Activated CD4-positive, alpha-beta T cell treated with anti-CD3 and anti-CD28 coated beads, Interleukin-2, amount 10 ng/mL, durations not matched to agents 24 days and 14 days (primary cell): ENCODE measurements around the gene ZNF440. TPM values are rescaled to one million over a fixed set of nuclear protein-coding genes. Genes with fewer than 3 reads are reported as not detected.
"Not testable (repeated sequence)": the region's sequence is repeated elsewhere in the genome, so short reads cannot be mapped to it uniquely, and the experiment has no call there.

ENCODE experiments used
- DNase-seq: peaks from one replicate; pipeline ENCODE4 v3.0.0; 2022
- H3K27ac Mint-ChIP-seq: one replicate; pipeline ENCODE4 v1.8.0; 2022; ENCODE audit warnings: mild to moderate bottlenecking, mixed read lengths
- H3K27me3 Mint-ChIP-seq: one replicate; pipeline ENCODE4 v1.8.0; 2022; ENCODE audit warnings: mixed read lengths
- H3K36me3 Mint-ChIP-seq: one replicate; pipeline ENCODE4 v1.8.0; 2022; ENCODE audit warnings: low read depth, mild to moderate bottlenecking, mixed read lengths
- H3K4me1 Mint-ChIP-seq: one replicate; pipeline ENCODE4 v1.8.0; 2021; ENCODE audit warnings: mixed read lengths
- H3K4me3 Mint-ChIP-seq: one replicate; pipeline ENCODE4 v1.8.0; 2022; ENCODE audit warnings: mild to moderate bottlenecking, moderate library complexity, mixed read lengths
- H3K9me3 Mint-ChIP-seq: one replicate; pipeline ENCODE4 v1.8.0; 2021; ENCODE audit warnings: mixed read lengths
- intact Hi-C: fragments of 100-400 bp; cut with micrococcal nuclease; formaldehyde crosslinking; loops from one replicate; pipeline ENCODE4 v1.15.1; 2023
- total RNA-seq: library from RNA; stranded (reverse); gene quantifications from 2 replicates; pipeline ENCODE4 v1.2.3, GENCODE V29; 2022

ZNF440 gene
- total RNA-seq: 7.4 and 10.5 TPM in 2 replicates

DNA sequence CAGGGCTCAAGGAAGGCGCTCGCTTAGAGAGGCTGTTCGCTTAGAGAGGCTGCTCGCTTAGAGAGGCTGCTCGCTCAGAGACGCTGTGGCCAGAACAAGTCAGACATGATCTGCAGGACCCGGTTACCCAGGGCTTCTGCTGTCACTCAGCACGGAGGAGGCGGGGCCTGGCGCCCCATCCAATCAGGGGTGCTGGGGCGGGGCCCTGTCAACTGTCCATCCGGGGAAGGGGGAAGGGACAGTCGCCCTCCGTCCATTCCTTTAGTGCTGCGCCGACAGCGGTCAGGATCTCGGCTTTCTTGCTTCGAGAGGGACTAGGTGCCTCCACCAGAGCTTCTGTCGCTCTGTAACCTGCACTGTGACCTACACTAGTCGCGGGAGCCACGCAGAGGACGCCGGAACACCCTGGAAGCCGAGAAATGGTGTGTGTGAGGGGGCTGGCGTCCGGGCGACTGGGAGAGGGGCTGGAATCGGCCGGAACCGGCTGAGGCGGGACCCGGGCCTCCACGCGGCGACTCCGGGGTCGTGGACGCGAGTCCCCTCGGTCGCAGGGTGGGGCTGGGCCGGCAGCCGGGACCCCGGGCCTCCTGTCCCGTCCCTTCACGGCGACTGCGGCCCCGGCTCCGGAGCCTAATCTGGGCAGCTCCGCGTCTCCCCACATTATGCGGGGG lies at the start of gene ZNF440:
TSS of gene ZNF440 (plus strand) at position 245 of the 671 bp plus-strand sequence. CDS start at position 420, 175 bp downstream.
- intact Hi-C loops: loop anchor here (5.0 kb wide), 3 partner anchors 47 to 173 kb away; partner anchors contain the start of gene ZNF441
- Mint-ChIP-seq H3K27me3 (no peaks in the 10 kb centered on the region), H3K4me1 (peaks cover 9% of the 10 kb centered on the region), H3K36me3 (peaks cover 30% of the 10 kb centered on the region), H3K9me3 (peaks cover 11% of the 10 kb centered on the region), H3K4me3 (peak within 1 kb of the TSS; percentile 93), H3K27ac (peak within 1 kb of the TSS; percentile 78)
- peak; percentile 97 for DNase-seq

DNA sequence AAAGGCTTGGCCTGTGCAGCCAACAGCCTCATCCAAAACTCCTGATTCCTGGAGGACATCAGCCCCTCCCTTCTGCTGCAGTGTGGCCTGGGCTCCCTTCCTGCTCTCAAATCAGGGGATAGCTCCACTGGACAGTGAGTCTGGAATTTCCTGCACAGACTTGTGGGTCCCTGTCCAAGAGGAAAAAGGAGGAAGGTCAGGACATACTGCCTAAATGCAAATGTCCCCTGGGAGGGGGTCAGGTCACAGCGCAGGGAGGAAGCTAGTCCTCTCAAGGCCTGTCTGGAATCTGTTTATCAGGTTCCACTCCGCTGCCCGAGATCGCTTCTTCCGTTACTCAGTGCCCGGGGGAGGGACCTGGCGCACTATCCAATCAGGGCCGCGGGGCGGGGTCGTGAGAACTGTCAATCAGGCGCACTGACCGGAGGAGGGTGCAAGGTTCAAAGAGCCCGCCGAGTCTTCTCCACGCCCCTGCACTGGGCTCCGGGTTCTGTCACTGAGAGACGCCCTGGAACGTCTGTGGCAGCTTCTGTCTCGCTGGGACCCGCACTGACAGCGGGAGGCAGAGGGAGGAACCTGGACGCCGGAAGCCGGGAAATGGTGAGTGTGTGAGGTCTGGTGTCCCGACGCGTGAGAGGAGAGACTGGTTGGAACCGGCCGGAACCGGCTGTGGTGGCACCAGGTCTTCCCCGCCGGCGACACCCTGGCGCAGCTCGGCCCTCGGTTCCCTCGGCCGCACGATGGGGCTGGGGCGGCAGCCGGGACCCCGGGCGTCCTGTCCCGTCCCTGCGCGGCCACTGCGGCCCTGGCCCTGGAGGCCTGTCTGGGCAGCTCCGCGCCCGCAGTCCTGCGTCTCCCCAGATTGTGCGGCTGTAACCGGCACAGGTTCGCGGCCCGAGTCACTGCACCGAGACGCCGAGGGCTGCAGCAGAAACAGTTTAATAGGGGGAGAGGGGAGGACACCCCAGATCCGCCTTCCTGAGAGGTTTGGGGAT lies 47.2 kb upstream of the ZNF440 start, which contains the start of gene ZNF441:
TSS of gene ZNF441 (plus strand) at position 404 of the 995 bp plus-strand sequence. CDS start at position 598, 194 bp downstream.
- Mint-ChIP-seq H3K4me3 (peak within 1 kb of the TSS; percentile 97), H3K27me3 (no peaks in the 10 kb centered on the region), H3K9me3 (peaks cover 44% of the 10 kb centered on the region), H3K4me1 (peaks cover 15% of the 10 kb centered on the region), H3K36me3 (peaks cover 27% of the 10 kb centered on the region), H3K27ac (peak within 1 kb of the TSS; percentile 96)
- intact Hi-C loops: loop anchor here (1.0 to 5.0 kb wide), 2 partner anchors 28 to 45 kb away; partner anchors contain the start of gene ZNF440
- peak; percentile 97 for DNase-seq

DNA sequence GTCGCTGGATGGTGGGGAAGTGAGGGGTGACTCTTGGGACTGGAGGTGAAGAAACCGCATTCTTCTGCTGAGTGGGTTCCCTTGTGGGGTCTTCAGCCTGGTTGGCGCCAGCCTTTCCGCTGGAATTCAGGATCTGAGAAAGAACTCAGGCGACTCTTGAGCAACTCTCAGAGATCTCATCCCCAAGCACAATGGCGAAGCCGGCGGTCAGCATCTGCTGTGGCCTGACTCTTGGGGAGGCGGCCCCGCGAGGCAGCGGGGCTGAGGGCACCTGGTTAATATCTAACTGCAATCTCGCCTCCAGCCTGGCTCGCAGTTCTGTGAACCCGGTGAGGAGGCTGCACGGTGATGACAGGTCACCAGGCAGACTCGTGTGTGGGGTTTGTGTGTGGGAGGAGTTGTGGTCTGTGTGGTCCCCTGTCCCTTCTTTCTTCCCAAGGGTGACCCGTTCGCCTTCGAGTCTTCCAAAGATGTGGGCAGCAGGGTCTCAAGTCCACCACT lies 46.4 kb upstream of the ZNF440 start:
- H3K36me3 Mint-ChIP-seq: peaks cover 32% of the 10 kb centered on the region
- peaks cover 15% of the 10 kb centered on the region for H3K4me1 Mint-ChIP-seq
- peak; percentile 65 for DNase-seq
- H3K9me3 Mint-ChIP-seq: peaks cover 38% of the 10 kb centered on the region
- H3K27ac Mint-ChIP-seq: peak overlapping the region; percentile 82
- H3K27me3 Mint-ChIP-seq: no peaks in the 10 kb centered on the region
- intact Hi-C loops: loop anchor here (1.0 to 5.0 kb wide), 2 partner anchors 28 to 45 kb away; partner anchors contain the start of gene ZNF440
- H3K4me3 Mint-ChIP-seq: peak overlapping the region; percentile 97

DNA sequence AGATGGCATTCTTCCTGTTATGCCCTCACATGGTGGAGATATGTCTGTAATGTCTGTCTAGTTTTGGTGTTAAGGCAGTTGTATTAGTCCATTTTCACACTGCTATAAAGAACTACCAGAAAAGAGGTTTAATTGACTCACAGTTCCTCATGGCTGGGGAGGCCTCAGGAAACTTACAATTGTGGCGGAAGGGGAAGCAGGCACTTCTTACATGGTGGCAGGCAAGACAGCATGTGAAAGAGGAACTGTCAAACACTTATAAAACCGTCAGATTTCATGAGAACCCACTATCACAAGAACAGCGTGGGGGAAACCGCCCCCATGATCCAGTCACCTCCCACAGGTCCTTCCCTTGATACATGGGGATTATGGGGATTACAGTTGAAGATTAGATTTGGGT lies 44.1 kb upstream of the ZNF440 start:
- H3K4me1 Mint-ChIP-seq: peaks cover 15% of the 10 kb centered on the region
- H3K27ac Mint-ChIP-seq: no peak overlapping the region
- no peaks in the 10 kb centered on the region for H3K27me3 Mint-ChIP-seq
- no peak for DNase-seq
- peaks cover 32% of the 10 kb centered on the region for H3K36me3 Mint-ChIP-seq
- H3K4me3 Mint-ChIP-seq: no peak overlapping the region
- intact Hi-C loops: loop anchor here (5.0 kb wide), 1 partner anchor 42 kb away; the partner anchor contains the start of gene ZNF440
- peaks cover 19% of the 10 kb centered on the region for H3K9me3 Mint-ChIP-seq

DNA sequence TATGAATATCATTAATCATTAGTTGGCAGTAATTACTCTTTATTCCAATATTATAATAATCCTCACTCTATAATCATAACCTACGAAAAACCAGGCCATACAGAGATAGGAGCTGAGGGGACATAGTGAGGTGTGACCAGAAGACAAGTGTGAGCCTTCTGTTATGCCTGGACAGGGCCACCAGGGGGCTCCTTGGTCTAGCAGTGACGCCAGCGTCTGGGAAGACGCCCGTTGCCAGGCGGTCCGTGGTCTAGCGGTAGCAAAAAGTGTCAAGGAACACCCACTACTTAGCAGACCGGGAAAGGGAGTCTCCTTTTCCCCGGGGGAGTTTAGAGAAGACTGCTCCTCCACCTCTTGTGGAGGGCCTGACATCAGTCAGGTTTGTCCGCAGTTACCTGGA lies 42.6 kb upstream of the ZNF440 start:
- intact Hi-C loops, H3K27me3 Mint-ChIP-seq: not testable (repeated sequence)
- H3K4me1 Mint-ChIP-seq: peaks cover 13% of the 10 kb centered on the region

DNA sequence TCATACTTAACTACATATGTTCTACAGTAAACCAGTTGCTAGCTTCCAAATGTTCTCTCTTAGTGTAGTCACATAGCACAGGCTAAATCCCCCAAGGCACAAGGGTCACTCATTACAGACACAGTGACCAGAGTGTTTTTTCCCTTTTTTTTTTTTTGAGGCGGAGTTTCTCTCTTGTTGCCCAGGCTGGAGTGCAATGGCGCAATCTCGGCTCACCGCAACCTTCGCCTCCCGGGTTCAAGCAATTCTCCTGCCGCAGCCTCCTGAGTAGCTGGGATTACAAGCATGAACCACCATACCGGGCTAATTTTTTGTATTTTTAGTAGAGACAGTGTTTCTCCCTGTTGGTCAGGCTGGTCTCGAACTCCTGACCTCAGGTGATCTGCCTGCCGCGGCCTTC lies 37.4 kb upstream of the ZNF440 start:
- H3K4me1 Mint-ChIP-seq, H3K27ac Mint-ChIP-seq, H3K27me3 Mint-ChIP-seq, intact Hi-C loops, H3K4me3 Mint-ChIP-seq, DNase-seq: not testable (repeated sequence)
- Mint-ChIP-seq H3K36me3 (peaks cover 58% of the 10 kb centered on the region), H3K9me3 (peaks cover 27% of the 10 kb centered on the region)

More for the DNA sequence above, 42.6 kb upstream of the ZNF440 start:
- Mint-ChIP-seq H3K36me3 (peaks cover 36% of the 10 kb centered on the region), H3K9me3 (peaks cover 19% of the 10 kb centered on the region)
- not testable (repeated sequence) for H3K27ac Mint-ChIP-seq, H3K4me3 Mint-ChIP-seq, DNase-seq

DNA sequence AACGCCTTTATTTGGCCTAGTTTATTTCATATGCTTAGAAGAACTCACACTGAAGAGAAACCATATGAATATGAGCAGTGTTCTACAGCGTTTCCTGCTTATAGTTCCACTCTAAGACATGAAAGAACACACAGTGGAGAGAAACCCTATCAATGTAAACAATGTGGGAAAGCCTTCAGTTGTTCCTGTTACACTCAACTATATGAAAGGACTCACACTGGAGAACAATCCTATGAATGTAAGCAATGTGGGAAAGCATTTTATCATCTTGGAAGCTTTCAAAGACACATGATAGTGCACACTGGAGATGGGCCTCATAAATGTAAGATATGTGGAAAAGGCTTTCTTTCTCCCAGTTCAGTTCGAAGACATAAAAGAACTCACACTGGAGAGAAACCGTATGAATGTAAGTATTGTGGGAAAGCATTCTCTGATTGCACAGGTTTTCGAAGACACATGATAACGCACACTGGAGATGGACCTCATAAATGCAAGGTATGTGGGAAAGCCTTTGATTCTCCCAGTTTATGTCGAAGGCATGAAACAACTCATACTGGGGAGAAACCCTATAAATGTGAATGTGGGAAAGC lies 33.5 kb upstream of the ZNF440 start:
- peaks cover 39% of the 10 kb centered on the region for H3K9me3 Mint-ChIP-seq

DNA sequence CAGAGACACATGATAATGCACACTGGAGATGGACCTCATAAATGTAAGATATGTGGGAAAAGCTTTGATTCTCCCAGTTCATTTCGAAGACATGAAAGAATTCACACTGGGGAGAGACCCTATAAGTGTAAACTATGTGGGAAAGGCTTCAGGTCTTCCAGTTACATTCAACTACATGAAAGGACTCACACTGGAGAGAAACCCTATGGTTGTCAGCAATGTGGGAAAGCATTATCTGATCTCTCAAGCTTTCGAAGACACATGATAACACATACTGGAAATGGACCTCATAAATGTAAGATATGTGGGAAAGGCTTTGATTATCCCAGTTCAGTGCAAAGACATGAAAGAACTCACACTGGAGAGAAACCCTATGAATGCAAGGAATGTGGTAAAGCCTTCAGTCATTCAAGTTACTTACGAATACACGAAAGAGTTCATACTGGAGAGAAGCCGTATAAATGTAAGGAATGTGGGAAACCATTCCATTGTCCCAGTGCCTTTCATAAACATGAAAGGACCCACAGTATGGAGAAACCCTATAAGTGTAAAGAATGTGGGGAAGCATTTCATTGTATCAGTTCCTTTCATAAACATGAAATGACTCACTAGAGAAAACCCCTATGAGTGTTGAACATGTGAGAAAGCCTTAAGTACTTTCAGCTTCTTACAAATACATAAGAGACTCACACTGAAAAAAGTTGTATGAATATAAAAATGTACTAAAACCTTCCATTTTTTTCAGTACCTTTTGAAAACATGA lies 32.6 kb upstream of the ZNF440 start:
- DNase-seq: no peak
- no peak overlapping the region for H3K27ac Mint-ChIP-seq
- H3K27me3 Mint-ChIP-seq: no peaks in the 10 kb centered on the region
- H3K4me3 Mint-ChIP-seq: no peak overlapping the region
- intact Hi-C loops: no loop called here
- peaks cover 69% of the 10 kb centered on the region for H3K36me3 Mint-ChIP-seq
- H3K4me1 Mint-ChIP-seq: no peaks in the 10 kb centered on the region
- peaks cover 37% of the 10 kb centered on the region for H3K9me3 Mint-ChIP-seq

More for the DNA sequence above, 33.5 kb upstream of the ZNF440 start:
- DNase-seq: no peak
- H3K4me3 Mint-ChIP-seq: no peak overlapping the region
- intact Hi-C loops: no loop called here
- H3K27me3 Mint-ChIP-seq: no peaks in the 10 kb centered on the region
- H3K27ac Mint-ChIP-seq: no peak overlapping the region
- H3K4me1 Mint-ChIP-seq: no peaks in the 10 kb centered on the region
- peaks cover 71% of the 10 kb centered on the region for H3K36me3 Mint-ChIP-seq

DNA sequence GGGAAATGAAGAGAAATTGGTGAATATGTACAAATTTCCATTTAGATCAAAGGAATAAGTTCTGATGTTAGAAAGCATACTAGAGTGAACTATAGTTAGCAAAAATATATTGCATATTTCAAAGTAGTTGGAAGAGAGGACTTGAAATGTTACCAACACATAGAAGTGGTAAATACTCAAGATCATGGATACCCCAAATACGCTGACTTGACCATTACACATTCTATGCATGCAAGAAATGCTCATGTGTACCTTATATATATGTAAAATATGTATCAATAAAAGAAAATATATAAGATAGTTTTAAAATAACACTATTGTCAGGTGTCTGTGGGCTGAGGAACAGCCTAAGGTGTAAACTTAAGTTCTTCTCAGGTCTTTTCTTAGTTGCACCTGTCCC lies 30.3 kb upstream of the ZNF440 start:
- H3K27ac Mint-ChIP-seq: no peak overlapping the region
- intact Hi-C loops: no loop called here
- DNase-seq: no peak
- H3K9me3 Mint-ChIP-seq: peaks cover 35% of the 10 kb centered on the region
- no peak overlapping the region for H3K4me3 Mint-ChIP-seq
- H3K27me3 Mint-ChIP-seq: no peaks in the 10 kb centered on the region
- peaks cover 50% of the 10 kb centered on the region for H3K36me3 Mint-ChIP-seq
- no peaks in the 10 kb centered on the region for H3K4me1 Mint-ChIP-seq

DNA sequence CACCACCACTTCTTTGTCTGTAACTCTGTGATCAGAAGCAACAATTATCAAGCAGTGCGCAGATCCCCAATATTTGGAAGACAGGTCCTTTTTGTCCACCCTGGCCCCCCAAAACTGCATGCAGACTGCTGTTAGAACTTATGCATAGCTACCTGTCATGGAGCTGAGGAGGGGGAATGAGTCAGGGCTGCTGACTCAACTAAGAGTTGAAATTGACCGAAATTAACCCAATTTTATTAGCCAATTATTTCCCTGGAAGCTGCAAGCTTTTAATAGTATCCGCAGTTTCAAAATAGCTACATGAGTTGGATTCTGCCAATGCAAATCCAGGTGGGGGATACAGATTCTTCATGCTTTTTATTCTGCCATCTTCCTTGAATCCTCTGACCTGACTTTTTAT lies 29.7 kb upstream of the ZNF440 start:
- DNase-seq: no peak
- Mint-ChIP-seq H3K27ac (no peak overlapping the region), H3K36me3 (peaks cover 44% of the 10 kb centered on the region), H3K9me3 (peaks cover 35% of the 10 kb centered on the region), H3K27me3 (no peaks in the 10 kb centered on the region), H3K4me1 (no peaks in the 10 kb centered on the region), H3K4me3 (no peak overlapping the region)
- intact Hi-C loops: no loop called here

DNA sequence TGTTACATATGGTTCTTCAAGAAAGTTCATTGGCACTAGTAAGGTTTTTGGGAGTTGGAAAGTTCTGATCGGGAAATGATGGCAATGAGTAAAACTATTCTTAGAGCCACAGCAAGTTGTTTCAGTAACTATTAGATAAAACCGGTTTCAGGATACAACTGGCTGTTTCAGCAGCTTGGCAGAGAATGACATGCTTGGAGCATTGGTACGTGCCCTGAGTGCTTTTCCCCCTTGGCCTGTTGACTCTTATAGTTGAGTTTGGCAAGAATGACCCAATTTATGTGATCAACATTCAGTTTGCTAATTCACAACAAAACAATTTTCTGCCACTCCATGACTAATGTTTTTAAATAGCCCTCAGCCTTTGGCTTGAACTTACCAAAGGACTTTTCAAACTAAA lies 26.5 kb upstream of the ZNF440 start:
- Mint-ChIP-seq H3K4me3 (no peak overlapping the region), H3K27me3 (no peaks in the 10 kb centered on the region), H3K9me3 (peaks cover 34% of the 10 kb centered on the region), H3K27ac (no peak overlapping the region), H3K4me1 (no peaks in the 10 kb centered on the region), H3K36me3 (peaks cover 21% of the 10 kb centered on the region)
- intact Hi-C loops: no loop called here
- DNase-seq: no peak

DNA sequence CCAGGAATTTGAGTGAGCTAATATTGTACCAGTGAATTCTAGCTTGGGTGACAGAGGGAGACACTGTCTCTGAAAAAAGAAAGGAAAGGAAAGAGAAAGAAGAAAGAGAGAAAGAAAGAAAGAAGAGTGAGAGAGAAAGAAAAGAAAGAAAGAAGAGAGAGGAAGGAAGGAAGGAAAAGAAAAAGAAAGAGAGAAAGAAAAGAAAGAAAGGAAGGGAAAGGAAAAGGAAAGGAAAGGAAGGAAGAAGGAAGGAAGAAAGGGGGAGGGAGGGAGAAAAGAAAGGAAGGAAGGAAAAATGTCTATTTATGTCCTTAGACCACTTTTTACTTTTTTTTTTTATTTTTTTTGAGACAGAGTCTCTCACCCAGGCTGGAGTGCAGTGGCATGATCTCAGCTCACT lies 21.1 kb upstream of the ZNF440 start:
- no peak overlapping the region for H3K4me3 Mint-ChIP-seq
- intact Hi-C loops: no loop called here
- DNase-seq: no peak
- H3K4me1 Mint-ChIP-seq: peaks cover 7% of the 10 kb centered on the region
- no peaks in the 10 kb centered on the region for H3K36me3 Mint-ChIP-seq
- H3K27me3 Mint-ChIP-seq: no peaks in the 10 kb centered on the region
- no peak overlapping the region for H3K27ac Mint-ChIP-seq
- H3K9me3 Mint-ChIP-seq: peaks cover 18% of the 10 kb centered on the region

DNA sequence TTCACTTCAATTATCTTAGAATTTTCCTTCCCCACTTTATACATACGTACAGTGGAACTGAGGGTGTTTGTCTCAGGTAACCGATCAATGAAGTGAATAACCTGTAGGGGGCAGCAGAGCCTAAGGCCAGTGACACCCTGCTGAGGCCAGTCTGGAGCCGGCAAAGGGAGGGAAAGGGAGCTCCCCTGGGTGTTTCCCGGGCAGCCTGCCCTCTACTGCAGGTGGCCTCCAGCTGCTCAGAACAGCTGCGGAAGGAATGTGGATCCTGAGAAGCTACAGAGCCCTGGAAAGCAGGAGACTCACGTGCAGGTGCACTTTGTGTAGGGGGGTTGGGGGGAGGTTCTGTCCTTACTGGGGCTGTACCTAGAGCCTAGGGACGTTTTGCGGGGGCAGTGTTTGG lies 16.6 kb upstream of the ZNF440 start:
- intact Hi-C loops: loop anchor here (1.0 to 5.0 kb wide), 4 partner anchors 85 to 344 kb away; no protein-coding TSS in a partner anchor
- Mint-ChIP-seq H3K27me3 (no peaks in the 10 kb centered on the region), H3K36me3 (peaks cover 2% of the 10 kb centered on the region), H3K4me1 (peaks cover 9% of the 10 kb centered on the region), H3K9me3 (peaks cover 7% of the 10 kb centered on the region), H3K4me3 (peak overlapping the region; percentile 84), H3K27ac (no peak overlapping the region)
- DNase-seq: peak; percentile 93
